ENCODE data around the gene ROCK2.

ROCK2 gene

DNA sequence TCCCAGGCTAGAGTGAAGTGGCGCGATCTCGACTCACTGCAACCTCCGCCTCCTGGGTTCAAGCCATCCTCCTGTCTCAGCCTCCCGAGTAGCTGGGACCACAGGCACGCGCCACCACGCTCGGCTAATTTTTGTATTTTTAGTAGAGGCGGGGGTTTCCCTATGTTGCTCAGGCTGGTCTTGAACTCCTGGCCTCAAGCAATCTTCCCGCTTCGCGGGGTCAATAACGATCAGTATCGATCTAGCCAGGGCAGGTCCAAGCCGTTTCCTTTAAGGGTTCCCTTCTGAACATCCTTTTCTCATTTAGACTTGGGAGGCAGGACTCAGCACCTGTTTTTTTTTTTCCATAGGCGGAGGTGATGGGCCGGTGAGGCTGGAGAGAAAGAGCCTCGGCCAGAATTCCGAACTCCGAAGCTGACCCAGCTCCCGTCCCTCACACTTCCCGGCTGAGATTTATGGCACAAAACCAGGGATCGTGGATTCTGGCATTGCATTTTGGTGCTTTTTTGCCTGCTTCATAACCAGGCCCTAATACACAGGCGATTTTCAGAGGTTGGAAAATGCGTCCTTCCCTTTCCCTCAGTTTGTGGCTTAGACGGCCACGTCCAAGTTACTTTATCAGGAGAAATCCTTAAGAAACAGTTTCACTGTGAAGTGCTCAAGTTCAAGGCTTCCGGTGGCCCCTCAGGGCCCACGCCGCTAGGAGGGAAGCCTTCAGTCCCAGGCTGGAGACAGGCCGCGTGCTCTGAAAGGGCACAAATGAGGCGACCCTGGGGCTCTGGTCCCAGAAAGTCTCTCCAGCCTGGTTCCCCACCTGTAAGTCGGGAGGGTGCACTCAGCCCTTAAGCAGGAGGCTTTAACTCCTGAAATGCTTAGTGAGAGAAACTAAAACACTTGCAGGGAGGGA is 190.2 kb downstream of the ROCK2 start:
- DNase-seq (ENCODE audit: low spot score): no peak

DNA sequence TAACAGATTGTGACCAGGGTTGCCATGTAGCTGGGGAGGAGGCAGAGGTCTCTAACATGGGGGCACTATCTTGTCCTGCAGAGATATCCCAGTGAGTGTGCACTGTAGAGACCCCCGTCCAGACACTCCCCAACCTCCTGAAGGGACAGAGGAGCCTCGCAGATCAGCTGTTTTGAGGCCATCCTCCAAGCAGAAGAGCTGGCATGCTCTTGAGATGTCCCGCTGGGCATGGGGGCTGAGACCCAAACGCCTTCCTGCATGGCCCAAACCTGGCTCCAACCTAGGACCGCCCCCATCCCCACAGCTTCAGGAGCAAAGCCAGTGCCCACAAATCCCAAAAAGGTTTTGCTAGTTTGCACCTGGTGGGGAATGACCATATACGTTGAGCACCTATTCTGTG is 191.8 kb downstream of the ROCK2 start:
- no peak for DNase-seq (ENCODE audit: low spot score)

DNA sequence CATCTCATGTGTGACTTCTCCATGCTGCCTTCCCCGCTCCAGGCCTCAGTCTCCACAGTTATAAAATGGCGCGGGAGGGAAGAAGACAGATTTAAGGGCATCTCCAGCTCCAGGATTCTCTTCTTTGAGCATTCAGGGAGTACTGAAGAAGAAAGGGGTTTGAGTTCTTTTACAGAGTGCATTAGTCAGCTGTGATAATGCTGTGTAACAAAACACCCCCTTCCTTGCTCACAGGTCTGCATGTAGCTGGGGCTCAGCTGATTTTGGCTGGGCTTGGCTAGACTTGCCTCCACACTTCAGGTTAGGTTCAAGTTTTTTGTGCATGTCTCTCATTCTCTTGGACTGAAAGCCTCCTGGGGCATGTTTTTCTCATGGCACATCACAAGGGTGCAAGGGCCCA is 197.2 kb downstream of the ROCK2 start:
- no peak for DNase-seq (ENCODE audit: low spot score)

DNA sequence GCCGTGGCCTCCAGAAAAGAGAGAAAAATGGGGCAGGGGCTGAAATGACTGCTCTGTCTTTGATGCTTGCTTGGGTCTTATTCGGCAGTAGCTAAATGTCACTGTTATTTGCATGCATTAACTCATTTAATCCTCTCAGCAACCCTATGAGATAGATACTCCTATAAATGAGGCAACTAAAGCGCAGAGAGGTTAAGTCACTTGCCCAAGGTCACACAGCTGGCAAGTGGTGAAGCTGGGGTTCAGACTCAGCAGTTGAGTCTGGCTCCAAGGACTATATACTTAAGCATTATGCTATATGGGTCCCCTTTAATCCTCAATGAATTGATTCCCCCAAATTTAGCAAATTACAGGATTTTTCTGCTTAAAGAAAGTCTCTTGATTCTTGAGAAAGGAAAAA is 198.4 kb downstream of the ROCK2 start:
- no peak for DNase-seq (ENCODE audit: low spot score)

DNA sequence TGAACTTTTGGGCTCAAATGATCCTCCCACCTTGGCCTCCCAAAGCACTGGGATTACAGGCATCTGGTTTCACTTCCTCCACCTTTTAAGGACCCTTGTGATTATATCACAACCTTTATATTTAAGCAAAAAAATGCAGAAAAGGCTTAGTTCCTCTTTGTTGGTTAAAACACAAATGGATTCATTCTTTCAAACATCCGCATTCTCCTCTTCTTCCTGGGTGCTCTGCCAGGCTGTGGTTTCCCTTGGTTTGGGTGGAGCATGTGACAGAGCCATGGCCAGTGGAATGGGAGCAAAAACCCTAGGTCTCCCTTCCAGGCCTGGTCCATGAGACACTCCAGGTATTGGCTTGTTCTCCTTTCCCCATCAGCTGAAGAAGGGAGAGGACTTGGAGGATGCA is 199.1 kb downstream of the ROCK2 start:
- no peak for DNase-seq (ENCODE audit: low spot score)

DNA sequence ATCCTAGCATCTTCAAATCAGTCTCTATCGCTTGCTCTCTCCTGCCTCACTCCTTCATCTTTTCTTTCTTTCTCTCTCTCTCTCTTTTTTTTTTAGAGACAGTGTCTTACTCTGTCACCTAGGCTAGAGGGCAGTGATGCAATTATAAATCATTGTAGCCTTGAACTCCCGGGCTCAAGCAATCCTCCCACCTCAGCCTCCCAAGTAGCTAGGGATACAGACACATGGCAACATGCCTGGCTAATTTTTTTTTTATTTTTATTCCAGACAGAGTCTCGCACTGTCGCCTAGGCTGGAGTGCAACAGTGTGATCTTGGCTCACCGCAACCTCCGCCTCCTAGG is 199.7 kb downstream of the ROCK2 start:
- DNase-seq (ENCODE audit: low spot score): no peak

DNA sequence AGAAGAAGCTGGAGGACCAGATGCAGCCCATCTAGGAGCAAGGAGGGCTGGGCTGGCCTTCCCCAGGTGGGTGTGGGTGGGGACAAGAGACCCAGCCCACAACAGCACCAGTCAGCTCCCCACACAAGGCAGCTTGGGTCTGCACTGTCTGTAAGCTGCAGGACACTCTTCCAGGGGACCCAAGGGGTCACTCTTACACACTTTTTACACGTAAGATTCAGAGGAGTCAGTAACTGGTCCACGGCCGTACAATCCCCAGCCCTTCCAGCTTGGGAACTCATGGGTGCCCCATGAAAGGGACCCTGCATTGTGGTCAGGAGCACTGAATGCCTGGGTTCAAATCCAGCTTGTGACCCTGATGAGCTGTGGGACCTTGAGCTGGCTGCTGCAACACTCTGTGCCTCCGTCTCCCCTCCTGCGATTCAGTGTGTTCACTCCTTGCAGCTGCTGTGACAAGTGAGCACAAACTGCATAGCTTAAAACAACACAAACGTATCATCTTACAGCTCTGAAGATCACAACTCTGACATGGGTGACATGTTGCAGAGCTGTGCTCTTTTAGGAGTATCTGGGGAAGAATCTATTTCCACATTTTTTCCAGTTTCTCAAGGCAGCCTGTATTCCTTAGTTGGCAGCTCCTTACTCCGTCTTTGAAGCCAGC is 200.2 kb downstream of the ROCK2 start:
- DNase-seq (ENCODE audit: low spot score): no peak

DNA sequence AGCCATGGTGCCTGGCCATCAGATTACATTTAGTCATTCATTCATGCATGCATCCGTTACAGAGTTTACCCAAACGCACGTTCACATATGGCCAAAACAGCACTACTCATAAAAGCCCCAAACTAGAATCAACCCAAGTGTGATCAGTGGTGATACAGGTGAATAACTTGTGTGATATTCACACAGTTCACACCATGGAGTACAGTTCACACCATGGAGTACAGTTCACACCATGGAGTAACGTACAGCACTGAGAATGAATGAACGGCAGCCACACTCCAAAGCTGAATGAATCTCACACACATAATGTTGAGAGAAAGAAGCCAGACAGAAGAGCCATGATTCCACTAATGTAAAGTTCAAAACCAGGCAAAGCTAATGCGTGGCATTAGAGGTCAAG is 201.4 kb downstream of the ROCK2 start:
- DNase-seq (ENCODE audit: low spot score): no peak

DNA sequence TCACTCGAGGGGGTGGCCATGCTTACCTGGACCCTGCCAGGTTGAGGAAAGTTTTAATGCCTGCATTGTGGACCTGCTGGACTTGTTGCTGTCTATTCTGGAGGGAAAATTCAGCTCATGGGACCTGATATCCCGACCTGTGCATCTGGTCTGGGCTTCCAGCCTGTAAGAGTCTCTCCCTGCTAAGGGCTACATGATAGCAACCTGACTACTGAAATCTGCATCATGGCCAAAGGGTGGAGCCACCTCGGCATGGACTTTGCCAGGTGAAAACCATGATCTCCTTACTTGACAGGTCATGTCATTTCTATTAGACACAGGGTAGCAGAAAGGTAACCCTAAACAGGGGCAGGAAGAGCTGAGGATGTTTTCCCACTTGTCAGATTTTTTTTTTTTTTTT is 202.1 kb downstream of the ROCK2 start:
- no peak for DNase-seq (ENCODE audit: low spot score)

DNA sequence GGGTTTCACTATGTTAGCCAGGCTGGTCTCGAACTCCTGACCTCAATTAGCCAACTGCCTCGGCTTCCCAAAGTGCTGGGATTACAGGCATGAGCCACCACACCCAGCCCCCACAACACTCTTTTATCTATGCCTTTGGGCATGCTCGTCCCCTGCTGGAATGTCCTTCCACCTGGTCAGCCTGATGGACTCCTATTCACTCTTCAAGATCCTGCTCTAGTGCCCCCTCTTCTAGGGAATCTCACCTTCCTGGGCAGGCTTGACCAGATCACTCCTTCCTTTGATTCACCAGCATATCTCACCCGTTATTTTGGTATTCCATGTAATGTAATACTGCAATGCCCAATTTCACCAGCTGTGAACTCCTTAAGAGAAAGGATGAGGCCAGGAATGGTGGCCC is 203.1 kb downstream of the ROCK2 start:
- no peak for DNase-seq (ENCODE audit: low spot score)

DNA sequence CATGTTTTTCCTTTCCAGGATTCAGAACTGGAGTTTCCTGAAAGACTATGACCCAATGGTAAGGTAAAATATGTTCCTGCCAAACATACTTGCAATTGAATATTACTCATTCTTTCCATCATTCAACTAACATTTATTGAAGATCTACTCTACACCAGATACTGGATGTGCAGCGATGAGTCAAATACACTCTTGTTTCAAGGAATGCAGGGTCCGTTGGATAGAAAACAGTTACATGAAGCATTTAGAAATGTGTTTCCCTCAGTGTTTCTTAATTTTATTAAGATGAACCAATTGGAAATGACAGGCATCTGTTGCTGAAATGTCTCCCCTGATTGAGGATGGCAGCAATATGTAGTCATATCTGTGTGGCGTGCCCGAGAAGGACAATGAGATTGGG is 203.9 kb downstream of the ROCK2 start:
- no peak for DNase-seq (ENCODE audit: low spot score)

DNA sequence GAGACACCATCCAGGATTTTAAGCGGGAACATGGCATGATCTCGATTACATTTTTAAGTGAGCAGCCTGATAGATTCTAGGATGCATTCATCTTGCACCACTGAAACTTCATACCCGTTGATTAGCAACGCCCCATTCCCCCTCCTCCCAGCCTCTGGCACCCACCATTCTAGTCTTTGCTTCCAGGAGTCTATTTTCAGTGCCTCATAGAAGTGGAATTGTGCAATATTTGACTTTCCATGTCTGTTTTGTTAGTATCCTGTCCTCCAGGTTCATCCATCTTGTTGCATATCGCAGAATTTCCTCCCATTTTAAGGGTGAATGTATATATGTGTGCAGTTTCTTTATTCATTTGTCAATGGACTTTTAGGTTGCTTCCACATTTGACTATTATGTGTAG is 210.1 kb downstream of the ROCK2 start:
- DNase-seq (ENCODE audit: low spot score): no peak

DNA sequence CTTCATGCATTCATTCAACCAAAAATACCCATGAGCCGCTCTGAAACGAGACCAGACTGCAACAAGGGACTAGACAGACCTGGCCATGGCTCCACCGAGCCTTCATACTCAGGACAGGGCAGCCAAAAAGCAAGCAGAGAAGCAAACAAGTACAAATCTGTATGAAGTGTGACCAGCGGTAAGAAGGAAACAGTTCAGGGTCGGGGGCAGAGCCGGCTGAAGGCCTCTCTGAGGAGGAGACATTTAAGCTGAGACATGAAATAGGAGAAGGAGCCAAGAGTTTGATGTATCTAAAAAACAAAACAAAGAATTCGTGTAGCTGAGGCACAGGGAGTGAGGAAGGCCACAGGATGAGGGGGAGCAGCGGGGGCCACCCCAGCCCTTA is 210.5 kb downstream of the ROCK2 start:
- no peak for DNase-seq (ENCODE audit: low spot score)

DNA sequence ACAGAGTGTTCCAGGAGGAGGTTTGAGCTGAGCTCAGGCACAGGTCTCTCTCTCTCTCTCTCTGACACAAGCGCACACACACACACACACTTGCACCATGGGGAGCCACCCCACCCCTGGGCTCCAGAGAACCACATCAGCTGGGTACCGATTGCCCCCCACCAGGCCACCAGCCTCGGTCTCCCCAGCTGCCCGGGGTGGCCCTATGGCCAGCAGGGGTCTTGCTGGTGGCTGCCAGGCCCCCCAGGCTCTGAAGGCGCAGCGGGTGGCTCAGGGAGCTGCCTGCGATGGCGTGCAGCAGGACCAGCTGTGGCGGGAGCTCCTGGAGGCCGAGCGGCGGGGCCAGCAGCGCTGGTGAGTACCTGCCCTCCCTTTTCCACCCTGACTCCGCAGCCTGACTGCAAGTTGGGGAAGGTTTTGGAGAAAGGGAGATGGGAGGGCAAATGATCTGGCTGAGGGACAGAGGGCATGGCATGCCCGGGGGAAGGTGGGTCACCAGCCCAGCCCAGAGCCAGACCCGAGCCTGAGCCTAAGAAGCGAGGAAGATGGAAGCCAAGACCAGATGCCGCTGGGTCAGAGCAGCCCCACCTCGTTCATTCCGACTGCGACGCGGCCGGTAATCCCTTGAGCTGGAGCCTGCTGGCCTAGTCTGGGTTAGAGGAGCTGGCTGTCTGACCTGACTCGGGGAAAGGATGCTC is 211.0 kb downstream of the ROCK2 start:
- DNase-seq (ENCODE audit: low spot score): no peak

DNA sequence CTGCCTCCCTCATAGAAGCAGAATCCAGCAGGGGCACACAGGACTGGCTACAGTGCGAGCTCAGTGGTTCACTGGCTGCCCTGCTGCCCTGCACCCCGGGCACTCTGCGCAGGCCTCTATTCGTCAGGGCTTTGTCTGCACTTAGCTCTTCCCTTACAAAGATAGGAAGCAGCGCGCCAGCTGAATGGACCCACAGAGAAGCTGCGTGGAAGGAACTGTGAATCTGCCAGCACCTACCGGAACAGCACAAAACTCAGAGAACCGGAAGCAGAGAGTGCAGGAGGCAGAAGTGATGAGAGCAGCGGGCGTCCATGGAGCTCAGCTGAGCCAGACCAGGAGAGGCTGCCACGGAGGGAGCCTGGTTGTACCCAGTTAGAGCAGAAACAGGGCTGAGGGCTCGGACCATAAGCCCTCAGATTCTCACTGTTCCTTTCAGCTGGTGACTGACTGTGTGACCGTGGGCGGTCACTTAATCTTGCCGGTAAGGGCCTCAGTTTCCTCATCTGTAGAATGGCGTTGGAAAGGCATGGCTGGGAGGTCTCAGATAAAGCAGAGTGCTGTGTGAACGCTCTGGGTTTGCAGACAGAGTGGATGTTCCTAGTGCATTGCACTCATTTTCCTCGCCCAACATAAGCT is 212.3 kb downstream of the ROCK2 start:
- no peak for DNase-seq (ENCODE audit: low spot score)

DNA sequence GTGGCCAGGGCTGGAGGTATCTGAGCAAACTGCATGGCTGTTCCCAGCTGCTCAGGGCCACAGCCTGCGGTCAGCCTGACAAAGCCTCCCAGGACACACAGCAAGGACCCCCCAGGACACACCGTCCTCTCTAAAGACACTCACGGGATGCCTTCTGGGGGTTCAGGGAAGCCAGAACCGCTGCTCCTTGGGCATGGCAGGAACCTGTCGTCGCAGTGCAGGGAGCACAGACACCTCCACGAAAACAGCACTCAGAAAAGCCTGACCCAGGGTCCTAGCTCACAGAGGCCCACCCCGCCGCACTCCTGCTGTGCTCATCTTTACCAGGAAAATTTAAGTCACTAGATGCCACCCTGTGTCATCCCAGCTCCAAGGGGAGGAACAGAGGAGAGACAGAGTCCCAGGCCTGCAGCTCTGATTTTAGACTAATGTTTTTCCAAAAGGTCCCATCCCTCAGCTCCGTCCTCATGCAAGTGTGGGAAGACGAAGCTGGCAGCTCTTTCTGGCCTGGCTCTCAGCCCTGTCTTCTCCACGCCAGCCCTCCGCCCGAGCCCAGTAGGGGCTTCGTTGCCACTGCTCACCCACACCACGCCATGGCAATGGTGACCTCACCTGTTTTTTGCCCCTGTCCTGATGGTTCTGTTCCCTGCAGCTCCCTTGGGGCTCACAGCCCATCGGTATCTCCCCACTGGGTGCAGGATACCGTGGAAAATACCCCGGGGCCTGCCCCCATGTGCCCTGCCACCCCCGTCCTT is 213.1 kb downstream of the ROCK2 start:
- no peak for DNase-seq (ENCODE audit: low spot score)
